Measurements from ENCODE around the gene LAMP5. TPM values are rescaled to one million over a fixed set of nuclear protein-coding genes. Genes with fewer than 3 reads are reported as not detected.

Gene LAMP5
- total and polyA plus RNA-seq, 2 experiments from 2014 or later, result 0.47 TPM; not detected in 1

DNA sequence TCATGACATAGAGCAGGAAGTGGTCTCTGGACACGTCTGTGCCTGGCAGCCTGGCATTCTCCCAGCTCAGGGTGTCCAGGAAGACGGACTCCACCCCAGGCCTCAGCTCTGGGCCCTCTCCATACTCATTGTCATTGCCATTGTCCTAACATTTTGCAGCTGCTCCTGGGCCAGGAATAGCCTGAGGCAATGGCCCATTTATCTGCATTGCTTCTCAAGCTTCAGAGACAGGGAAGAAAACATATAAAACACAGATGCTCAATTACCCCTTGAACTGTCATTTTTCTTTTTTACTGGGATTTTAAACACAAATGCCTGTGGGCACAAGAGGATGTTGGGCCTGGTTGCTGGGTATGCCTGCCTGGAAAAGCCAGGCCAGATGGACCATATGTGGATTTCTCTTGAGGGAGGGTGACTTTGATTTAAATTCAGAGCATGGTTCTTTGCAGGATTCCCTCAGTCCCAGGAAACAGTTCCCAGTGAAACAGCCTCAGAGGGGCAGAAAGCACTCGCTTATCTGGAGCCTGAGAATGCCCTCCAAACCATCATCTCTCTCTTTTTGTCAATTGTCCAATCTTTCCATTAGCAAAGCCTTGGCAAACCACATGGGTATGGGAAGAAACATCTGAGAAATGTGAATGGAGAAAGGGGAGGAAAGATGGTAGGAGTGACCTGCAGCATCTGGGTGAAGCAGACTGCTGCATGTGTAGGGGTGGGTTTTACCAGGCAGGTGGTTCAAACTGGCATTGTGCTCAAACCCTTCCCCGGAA is 17.9 kb downstream of the LAMP5 start:
- Histone ChIP-seq H3K79me2 (no peaks in the 10 kb centered on the region), H3K36me3 (replicated peaks; ENCODE audit: insufficient read depth, low read depth) (no peaks in the 10 kb centered on the region), H3K4me3 (no peak overlapping the region), H3K4me1 (ENCODE audit: insufficient read depth) (no peaks in the 10 kb centered on the region), H3K9me3 (ENCODE audit: low read depth) (no peaks in the 10 kb centered on the region), H2AFZ (no peak overlapping the region), H4K20me1 (ENCODE audit: insufficient read depth, poor library complexity, severe bottlenecking) (no peaks in the 10 kb centered on the region), H3K4me2 (no peak overlapping the region), H3K9me2 (replicated peaks; ENCODE audit: insufficient read depth) (no peaks in the 10 kb centered on the region), H3K27ac (no peak overlapping the region), H3K27me3 (no peaks in the 10 kb centered on the region)
- no peak for DNase-seq (ENCODE audit: low spot score)
- TF ChIP-seq, protein P1, sequence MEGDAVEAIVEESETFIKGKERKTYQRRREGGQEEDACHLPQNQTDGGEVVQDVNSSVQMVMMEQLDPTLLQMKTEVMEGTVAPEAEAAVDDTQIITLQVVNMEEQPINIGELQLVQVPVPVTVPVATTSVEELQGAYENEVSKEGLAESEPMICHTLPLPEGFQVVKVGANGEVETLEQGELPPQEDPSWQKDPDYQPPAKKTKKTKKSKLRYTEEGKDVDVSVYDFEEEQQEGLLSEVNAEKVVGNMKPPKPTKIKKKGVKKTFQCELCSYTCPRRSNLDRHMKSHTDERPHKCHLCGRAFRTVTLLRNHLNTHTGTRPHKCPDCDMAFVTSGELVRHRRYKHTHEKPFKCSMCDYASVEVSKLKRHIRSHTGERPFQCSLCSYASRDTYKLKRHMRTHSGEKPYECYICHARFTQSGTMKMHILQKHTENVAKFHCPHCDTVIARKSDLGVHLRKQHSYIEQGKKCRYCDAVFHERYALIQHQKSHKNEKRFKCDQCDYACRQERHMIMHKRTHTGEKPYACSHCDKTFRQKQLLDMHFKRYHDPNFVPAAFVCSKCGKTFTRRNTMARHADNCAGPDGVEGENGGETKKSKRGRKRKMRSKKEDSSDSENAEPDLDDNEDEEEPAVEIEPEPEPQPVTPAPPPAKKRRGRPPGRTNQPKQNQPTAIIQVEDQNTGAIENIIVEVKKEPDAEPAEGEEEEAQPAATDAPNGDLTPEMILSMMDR (IDR thresholded peaks at IDR 0.05; ENCODE audit: poor library complexity), result no peak
- WGBS (ENCODE audit: low lambda C conversion rate, missing lambda C conversion rate), result 71% methylated on average over 4 of the region's 4 CpGs

DNA sequence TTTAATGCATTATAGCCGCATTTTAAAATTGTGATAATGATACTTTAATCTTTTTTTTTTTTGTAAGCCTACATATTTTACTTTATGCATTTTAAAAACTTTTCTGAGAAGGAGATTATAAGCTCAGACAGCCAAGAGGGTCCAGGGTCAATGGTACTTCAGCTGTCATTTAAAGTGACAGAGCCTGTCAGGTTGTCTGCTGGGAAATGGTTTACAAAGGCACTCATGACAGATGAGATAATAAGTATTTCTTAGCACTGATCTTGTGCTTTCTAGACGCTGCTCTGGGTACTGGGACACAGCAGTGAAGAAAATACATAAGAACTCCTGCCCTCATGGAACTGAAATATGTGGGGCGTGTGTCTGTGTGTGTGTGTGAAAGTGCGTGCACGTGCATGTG is 19.6 kb downstream of the LAMP5 start:
- Histone ChIP-seq H3K27ac (no peak overlapping the region), H3K9me2 (replicated peaks; ENCODE audit: insufficient read depth) (no peaks in the 10 kb centered on the region), H3K9me3 (ENCODE audit: low read depth) (no peaks in the 10 kb centered on the region), H2AFZ (no peak overlapping the region), H4K20me1 (ENCODE audit: insufficient read depth, poor library complexity, severe bottlenecking) (no peaks in the 10 kb centered on the region), H3K4me1 (ENCODE audit: insufficient read depth) (no peaks in the 10 kb centered on the region), H3K79me2 (no peaks in the 10 kb centered on the region), H3K4me3 (no peak overlapping the region), H3K36me3 (replicated peaks; ENCODE audit: insufficient read depth, low read depth) (no peaks in the 10 kb centered on the region), H3K27me3 (no peaks in the 10 kb centered on the region), H3K4me2 (no peak overlapping the region)
- TF ChIP-seq EZH2phosphoT487 (IDR thresholded peaks at IDR 0.05; ENCODE audit: low read depth, severe bottlenecking, unreplicated experiment) (no peak), EZH2 (IDR thresholded peaks at IDR 0.05; ENCODE audit: borderline replicate concordance) (no peak)
- TF ChIP-seq, protein P1 (IDR thresholded peaks at IDR 0.05; ENCODE audit: poor library complexity), result no peak
- no peak for DNase-seq (ENCODE audit: low spot score)
- WGBS (ENCODE audit: low lambda C conversion rate, missing lambda C conversion rate), result 88% methylated on average over 5 of the region's 5 CpGs

DNA sequence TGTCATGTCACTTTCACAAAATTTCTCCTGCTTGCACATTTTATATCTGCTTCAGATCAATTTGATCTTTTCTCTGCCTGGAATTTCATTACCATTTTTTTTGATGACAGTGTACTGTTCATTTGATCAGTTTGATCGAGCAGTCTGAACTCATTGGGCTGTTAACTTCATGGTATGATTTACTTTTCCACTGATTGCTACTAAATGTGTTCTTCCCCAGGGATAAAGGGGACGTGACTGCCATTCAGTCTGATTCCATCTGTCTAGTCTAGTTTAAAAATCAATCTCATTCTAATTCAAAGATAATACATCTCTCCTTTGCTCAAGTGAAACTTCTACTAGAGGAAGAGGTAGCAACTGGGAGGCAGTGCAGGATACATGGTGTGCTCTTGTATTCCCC is 21.1 kb downstream of the LAMP5 start:
- 86% methylated on average over 2 of the region's 2 CpGs for WGBS (ENCODE audit: low lambda C conversion rate, missing lambda C conversion rate)
- Histone ChIP-seq H3K4me3 (no peak overlapping the region), H3K36me3 (replicated peaks; ENCODE audit: insufficient read depth, low read depth) (no peaks in the 10 kb centered on the region), H2AFZ (no peak overlapping the region), H3K9me2 (replicated peaks; ENCODE audit: insufficient read depth) (no peaks in the 10 kb centered on the region), H3K27me3 (no peaks in the 10 kb centered on the region), H3K4me2 (no peak overlapping the region), H3K9me3 (ENCODE audit: low read depth) (no peaks in the 10 kb centered on the region), H4K20me1 (ENCODE audit: insufficient read depth, poor library complexity, severe bottlenecking) (no peaks in the 10 kb centered on the region), H3K27ac (no peak overlapping the region), H3K4me1 (ENCODE audit: insufficient read depth) (no peaks in the 10 kb centered on the region), H3K79me2 (no peaks in the 10 kb centered on the region)
- no peak for TF ChIP-seq EZH2 (IDR thresholded peaks at IDR 0.05; ENCODE audit: borderline replicate concordance)
- TF ChIP-seq, protein P1 (IDR thresholded peaks at IDR 0.05; ENCODE audit: poor library complexity), result no peak
- no peak for TF ChIP-seq EZH2phosphoT487 (IDR thresholded peaks at IDR 0.05; ENCODE audit: low read depth, severe bottlenecking, unreplicated experiment)
- DNase-seq (ENCODE audit: low spot score), result no peak

All from hepatocyte (in vitro differentiated cells).